SW 1271 (cell line): ENCODE data around the gene PANK4.

Experiments
- DNase-seq, 2 experiments: peaks; one replicate each; lab custom pipeline; 2025; lab: John Stamatoyannopoulos, UW

The PANK4 gene

DNA sequence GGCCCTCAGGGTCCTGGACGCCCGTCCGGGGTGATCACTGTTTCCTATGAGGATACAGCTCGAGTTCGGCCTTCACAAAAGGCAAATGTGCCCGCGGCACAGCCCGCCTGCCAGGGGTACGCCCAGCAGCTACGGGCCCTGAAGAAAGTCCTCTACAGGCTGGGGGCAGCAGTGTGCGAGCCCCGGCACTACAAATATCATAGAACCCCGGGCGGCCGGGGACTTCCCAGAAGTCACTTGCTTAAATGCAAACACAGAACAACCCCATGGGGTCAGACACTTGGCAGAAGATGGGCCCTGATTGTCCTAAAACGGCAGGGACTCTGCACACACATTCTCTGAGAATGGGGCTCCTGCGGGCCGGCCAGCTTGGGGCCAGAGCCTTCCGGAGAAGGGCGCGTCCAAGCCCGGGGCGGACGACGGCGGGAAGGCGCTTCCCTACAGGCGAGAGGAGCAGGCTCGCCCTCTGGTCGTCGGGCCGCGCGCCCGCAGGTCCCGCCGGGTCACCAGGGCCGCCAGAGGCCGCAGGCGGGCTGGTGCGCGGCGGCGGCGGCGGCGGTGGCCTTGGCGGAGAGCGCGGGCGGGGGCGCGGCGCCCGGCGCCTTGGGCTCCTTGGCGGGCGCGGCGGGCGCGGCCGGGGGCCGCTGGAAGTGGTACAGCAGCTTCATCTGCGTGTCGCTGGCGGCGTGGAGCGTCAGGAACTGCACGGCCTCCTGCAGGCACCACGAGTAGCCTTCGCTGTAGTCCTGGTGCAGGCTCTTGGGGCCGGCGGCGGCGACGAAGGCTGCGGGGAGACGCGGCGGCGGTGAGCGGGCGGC is 2.8 kb upstream of the PANK4 start:
- no peak for DNase-seq

DNA sequence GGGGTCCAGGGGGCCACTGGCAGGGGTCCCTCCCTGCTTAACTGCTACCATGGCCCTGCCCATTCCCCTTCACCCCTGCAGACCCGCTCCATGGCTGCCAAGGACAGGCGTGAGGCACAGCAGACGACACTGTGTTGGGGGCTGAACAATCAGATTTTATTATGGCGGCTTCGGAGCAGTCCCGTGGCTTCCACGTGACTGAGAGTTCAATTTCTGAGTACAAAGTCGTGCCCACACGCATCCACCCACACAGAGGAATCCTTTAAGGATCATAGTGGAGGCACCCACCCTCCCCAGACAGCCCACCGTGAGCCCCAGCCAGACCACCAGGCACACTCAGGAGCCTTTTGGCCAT is 2.2 kb upstream of the PANK4 start:
- DNase-seq, result no peak

DNA sequence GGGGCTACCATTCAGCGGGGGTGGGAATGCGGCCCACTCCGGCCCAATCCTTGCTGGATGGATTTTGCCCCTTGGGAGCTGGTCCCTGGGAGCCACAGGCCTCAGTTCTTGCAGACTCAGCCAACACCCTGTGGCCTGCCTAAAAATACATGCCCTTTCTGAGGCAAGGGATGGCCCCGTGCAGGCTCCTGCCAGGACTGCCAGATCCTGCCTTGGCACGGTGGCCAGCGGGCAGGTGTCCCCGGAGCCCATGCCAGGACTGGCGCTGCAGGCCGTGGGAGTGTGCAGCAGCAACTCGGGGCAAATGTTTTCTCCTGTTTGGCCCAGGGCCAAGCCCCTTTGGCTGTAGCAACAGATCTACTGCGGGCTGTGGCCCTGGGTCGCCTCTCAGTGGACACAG is 1.6 kb upstream of the PANK4 start:
- no peak for DNase-seq

DNA sequence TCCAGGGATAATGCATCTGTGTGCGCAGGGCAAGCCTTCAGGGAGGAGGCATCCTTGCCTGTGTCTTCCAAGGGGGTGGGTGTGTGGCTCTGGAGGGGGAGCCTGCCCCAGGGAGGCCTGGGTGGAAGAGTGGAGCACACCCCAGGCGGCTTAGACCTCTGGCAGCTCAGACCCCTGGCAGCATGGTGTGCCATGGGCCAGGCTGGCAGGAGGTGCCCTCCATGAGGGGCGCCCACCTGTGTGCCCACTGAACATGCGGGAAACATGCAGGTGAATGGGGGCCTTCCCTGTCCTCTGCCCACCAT is 1.1 kb upstream of the PANK4 start:
- DNase-seq, result no peak

DNA sequence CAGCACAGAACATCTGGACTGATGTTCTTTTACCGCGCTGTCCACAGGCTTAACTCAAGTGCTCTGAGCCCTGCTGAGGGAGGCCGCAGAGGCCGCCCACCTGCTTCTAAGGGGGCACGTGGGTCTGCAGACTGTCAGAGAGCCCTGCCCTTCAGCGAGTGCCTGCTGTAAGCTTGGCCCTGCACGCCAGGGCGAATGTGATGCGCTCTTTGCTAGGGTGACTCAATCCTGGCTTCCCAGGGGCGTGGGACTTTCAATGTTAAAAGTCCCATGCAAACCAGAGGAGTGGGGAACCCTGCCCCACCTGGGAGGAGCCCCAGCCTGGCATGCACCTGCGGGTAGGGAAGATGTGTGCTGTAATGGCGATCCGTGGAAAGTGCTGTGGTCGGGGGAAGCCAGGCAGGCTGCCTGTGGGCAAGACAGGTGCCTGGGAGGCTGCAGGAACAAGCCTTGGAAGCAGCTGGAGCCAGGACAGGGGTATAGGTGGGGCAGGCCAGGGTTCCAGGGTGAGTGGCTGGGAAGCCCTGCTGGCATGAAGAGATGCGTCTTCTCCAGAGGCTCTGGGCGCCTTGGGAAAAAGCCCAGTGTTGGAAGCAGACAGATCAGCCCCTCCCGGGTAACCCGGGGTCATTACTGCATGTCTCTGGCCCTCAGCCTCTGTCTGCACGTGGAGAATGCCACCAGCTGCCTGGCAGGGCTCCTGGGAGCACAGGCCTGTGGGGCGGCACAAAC is 594 bp upstream of the PANK4 start:
- no peak for DNase-seq

DNA sequence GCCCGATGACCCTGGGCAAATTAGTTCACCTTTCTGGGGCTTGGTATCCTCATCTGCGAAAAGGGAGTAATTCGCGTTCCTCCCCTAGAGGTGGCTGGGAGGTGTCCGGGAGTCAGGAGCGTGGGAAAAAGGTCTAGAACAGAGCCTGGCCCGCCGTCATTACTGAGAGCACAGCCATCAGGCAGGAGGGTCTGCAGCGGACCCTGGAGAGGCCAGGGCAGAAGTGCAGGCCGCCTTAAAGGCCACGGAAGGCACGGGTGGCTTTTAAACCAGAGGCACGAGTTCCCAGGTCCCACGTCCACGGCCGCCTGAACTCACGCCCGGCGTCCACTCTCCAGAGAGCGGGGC is 850 bp downstream of the PANK4 start:
- no peak for DNase-seq

DNA sequence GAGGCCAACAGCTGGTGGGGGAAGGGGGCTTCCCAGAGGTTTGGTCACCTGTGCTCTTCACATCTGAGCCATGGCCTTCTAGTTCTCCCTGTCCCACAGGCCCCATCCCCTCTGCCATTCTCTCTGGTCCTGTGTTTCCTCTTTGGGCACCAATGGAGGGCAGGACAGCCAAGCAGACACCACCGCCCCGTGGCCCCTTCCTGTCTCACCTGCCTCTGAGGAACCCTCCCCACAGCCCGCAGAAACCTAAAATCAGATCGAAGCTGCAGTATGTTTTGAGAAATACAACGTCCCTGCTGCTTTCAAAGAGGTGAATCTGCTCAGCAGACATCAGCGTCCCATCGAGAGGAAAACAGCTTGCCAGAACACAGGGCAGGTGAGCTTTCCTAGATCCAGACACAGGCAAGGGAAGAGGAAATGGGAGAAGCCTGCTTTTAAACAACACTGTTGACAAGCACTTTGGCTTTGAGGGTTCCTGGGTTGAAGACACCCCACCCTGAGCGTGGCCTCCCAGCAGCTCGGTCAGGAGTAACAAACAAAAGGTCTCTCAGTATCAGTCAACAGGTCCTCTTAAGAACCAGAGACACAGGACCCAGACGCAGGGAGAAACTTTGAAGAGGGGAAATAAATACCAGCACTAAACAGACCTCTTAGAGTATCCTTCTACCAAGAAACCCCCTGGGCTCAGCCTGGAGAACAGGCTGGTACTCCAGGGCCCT is 2.3 kb downstream of the PANK4 start:
- DNase-seq, result no peak

DNA sequence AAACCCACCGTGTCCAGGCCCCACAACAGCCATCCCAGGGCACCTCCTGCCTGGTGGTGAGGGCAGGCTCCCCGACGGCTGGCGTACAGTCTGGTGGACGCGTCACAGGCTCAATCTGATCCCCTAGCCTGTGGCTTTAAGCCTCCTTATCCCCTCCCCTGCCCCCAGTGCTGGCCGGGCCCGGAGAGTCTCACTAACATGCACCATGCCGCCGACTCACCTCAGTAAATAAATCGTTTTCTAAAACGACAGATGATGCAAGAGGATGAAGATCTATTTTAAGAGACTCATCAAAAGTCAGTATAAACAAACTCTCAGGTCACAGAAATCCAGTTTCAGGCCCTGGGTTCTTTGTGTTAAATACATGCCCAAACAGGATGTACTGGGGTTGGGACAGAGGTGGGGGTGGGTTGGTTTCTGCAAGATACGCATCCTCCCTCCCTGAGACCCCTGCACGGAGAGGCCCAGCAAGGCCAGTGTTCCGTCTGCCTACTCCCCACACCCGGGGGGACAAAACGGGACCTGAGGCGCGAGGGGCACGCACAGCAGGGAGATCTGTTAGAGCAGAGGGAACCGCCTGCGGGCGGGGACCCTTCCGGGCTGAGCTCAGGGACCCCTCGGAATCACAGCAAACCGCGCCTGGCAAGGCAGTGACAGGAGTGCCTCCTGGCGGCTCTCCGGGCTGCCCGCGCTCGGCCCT is 3.1 kb downstream of the PANK4 start:
- DNase-seq, result no peak

DNA sequence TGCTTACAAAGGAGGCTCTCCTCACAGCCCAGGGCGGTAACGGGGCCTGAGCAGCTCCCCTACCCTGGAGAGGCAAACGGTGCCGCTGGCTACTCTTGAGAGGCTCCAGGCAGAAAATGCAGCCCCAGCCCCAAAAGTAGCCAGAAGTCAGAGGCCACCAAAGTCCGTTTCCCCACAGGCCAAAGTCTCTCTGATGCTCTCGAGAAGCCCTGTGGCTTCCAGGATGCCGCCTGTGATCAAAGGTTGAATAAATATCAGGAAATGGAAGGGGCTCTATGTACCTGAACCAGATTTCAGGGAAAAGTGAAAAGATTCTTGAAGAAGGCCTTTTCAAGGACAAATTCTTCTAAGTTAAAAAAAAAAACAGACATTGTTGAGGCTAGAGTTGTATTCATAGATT is 4.2 kb downstream of the PANK4 start:
- DNase-seq, result no peak

DNA sequence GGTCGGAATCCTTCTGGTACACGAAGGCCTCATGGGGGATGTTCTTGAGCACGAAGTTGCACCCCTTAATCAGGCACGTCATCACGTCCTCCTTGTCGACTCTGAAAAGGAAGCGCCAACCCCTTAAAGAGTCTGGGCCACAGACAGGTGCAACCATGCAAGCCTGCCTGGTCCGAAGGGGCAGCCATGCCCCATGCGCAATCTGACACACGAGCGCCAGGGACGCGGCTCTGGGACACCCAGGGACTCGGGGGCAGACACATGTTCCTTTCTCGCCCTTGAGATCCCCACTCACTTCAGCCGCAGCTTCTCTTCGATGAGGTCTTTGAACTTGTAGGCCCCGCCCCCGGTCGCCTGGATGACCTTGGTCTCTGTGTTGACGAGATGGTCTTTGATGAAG is 5.6 kb downstream of the PANK4 start:
- no peak for DNase-seq

DNA sequence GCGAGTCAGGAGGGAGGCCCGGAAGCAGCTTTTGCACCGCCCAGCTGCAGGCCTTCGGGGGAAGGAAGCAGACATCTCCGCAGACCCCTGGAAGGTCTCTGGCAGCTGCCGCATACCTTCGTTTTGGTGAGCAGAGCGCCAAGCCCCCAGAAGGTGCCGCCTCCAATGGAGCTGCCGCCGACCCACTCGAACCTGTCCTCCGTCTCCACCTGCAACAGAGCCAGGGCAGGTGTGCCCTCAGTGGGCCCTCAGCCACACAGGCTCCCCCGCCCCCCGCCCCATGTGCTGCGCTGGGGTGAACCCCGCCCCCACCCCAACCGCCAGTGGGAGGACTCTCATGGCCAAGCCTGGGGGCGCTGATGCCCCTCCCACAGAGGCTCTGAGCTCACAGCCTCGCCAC is 6.2 kb downstream of the PANK4 start:
- no peak for DNase-seq

DNA sequence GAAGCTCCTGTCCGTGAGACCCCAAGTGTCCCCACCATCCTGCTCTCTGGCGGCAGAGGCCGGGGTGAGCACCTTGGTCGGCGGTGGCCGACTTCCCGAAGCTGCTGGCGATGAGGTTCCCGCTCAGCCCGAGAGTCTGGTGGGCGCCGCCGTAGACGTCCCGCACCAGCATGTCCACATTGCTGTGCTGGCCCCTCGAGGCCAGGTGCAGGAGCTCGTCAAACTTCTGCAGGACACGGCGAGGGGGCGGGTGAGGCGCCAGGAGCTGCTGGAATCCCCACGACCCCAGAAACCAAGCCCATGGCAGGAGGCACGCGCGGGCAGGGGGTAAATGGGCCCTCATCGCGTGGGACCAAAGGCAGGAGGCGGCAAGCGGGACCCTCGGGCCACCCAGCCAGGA is 6.7 kb downstream of the PANK4 start:
- DNase-seq, result no peak

DNA sequence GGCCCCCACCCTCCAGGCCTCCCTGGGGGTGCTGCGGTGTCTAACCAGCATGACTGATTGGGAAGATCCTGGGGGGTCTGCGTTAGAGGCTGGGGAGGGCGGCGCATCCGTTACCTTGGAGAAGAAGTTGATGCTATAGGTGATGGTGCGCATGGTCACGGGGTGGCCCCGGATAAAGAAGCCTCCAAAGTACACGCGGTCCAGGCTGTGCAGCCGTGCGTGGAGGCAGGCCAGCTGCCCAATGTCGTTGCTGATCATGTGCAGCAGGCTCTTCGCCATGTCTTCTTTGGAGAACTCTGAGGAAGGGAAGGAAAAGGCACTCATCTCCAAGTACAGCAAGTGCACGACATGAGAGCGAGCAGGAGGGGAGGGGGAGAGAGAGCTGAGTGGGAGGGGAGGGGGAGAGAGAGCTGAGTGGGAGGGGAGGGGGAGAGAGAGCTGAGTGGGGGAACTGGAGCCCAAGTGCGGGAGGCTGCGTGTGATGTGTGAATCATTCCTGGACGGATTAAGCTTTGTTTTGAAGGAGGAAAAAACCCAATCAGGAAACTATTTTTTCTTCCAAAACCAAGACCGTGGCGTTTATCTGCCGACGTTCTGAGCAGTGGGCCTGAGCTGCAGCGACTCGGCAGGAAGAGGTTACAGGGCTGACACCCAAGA is 7.2 kb downstream of the PANK4 start:
- no peak for DNase-seq

DNA sequence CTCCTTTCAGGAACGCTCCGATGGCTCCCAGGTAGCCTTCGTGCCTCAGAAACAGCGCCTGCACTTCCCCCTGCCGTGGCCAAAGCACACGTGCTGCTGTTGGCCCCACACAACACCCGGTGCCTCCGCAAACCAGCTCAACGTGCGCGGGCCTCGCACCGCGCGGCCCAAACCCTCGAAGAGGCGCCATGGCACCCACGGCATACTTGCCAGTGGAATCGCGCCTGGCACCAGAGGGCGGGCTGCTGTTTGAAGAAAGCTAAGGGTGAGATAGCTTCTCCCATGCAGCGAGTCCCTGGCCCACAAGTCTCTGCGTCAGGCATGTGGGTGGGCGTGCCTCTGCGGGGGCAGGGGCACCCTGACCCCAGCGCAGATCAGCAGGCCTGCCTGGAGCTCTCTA is 7.9 kb downstream of the PANK4 start:
- no peak for DNase-seq

DNA sequence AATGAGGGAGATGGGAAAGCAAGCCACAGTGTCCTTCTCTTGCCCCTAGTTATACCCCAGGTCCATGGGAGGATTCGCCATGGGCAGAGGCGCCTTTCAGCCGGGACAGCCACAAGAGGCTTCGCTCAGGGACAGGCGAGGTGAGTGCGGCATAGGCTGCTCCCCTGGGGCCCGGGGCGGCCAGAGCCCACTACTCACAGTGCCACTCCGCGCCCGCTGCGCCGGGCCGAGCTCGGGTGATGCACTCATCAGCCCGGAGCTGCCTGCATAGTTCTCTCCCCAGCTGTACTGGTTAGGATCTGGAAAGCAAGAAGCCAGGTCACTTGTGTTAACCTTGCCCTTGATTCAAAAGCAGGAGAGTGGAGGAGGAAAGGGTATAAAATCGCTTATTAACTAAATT is 8.4 kb downstream of the PANK4 start:
- DNase-seq, result no peak

DNA sequence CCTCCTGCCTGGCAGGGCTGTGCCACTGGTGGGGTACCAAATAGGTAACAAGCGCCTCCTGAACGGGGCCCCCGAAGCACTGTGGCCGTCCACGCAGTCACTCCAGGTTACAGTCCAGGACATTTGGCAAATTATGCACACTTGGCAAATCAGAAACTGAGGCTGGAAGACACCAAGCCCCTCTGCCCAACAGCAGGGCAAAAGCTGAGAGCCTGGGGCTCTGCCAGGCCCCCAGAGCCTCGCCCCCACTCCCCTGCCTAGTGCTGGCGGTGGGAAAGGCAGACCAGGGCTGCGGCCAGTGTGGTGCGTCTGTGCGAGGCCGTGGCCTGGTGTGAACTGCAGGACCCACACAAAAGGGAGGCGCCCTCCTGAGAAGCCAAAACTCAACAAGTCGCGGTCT is 9.4 kb downstream of the PANK4 start:
- DNase-seq, result no peak

DNA sequence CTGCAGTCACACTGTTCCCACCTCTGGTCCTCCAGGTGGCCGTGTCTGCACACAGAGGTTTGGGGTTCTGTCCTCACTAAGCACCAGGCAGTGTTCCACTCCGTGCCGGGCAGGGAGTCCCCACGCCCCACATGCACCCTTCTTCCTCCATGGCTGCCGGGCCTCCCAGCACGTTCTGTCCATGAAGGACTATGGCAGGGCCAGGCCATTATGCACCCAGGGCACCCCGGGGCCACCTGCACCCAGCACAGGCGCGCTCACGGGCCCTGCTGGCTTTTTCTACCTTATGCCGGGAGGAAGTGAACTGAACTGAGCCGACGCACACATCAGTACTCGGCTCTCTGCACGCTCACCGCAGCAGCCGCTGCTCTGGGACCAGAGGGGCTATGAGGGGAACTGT is 10.3 kb downstream of the PANK4 start:
- DNase-seq, result no peak

DNA sequence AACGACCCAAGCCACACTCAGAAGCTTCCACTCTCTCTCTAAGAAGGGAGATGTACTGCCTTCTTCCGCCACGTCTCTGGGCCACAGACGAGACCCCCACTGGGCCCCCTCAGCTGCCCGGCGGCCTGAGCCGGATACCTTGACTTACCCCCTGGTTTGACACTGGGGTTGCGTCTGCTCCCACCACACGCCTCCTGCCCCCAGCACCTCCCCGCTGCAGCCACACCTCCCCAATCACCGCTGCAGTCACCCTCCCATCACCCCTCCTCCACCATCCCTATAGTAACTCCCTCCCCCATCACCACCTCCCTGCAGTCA is 10.7 kb downstream of the PANK4 start:
- DNase-seq, result no peak

DNA sequence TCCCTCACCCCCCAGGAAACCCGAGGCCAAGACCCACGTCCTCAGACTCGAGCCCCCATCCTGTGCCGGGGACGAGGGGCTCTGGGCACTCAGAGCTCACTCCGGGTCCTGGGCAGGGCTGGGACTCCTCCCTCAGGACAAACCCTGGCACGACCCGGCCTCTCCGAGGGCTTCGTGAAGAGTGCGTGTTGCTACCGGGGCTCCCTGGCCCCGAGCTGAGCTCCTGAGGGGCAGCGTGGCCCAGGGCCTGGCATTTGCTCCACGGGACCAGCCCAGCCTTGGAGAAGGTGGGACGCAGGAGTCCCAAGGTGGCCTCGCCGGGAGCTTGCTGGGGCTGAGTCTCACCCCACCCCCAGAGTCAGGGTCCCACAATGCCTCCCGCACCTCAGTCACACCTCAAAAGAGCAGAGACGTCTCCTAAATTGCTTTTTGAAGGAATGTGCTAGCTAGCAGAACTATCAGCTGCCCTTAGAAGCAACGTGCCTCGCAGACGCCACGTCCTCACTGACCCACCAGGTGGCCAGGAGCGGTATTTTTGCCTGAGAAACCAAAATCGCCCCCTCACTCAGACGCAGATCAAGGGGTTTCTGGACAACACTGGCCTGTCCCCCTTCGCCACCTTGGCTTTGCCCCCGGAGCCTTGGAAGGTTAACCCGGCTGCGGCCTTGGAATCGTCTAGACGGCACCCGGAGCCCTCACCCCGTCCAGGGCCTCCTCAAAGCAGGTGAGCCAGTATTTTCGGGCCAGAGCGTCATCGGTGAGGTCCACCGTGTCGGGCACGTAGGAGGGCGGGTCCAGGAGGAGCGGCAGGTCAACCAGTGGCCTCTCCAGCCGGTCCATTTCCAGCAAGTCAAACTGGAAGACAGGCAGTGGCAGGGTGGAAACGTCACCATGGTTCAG is 11.3 kb downstream of the PANK4 start:
- DNase-seq, result no peak

DNA sequence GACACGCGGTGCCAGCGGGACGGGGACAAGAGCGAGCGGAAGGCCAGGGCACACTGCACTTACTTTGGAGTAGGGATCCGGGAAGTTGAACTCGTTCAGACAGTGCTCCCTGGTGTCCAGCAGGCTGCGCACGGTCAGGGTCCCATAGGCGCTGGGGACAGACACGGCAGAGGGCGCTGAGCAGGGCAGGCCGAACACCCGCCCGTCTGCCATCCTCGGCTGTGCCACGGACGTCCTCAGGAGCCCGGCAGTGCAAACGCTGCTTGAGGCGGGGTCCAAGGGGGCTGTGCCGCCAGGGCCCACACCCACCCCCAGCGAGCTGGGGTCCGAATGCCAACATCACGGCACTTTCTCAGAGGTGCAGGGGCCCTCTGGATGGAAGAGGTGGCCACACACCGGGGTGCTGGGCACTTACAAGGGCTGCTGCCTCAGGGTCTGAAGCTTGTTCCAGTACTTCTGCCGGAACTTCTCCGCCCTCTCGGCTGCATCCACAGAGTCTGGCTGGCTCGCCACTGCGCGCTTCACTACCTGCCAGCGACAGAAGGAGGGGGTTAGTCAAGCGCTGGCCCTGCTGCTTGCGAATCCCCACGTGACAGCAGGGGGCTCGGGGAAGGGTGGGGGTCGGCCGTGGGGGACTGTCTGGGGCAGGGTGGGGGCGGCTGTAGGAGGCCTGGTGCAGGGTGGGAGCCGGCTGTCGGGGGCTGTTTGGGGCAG is 12.3 kb downstream of the PANK4 start:
- no peak for DNase-seq
